Psoas muscle (tissue), 8 donors: Measurements from ENCODE around the gene SCYL2. TPM values are rescaled to one million over a fixed set of nuclear protein-coding genes. Genes with fewer than 3 reads are reported as not detected.
"Not testable (repeated sequence)": the region's sequence is repeated elsewhere in the genome, so short reads cannot be mapped to it uniquely, and the experiment has no call there.

Experiments
- ATAC-seq, 4 donors: fragments of 200-7000 bp; cut with Tn5 transposase; one replicate each; pipeline ENCODE4 v1.9.1; 2020; ENCODE audit warnings: moderate library complexity in 3 of 4, mild to moderate bottlenecking in 2 of 4
- DNase-seq, 2 donors: peaks; one replicate each; pipeline ENCODE4 v3.0.0-alpha.2; 2020
- H3K27ac ChIP-seq: fragments of 200-600 bp; one replicate; pipeline ENCODE4 v1.8.0; 2022
- H3K27me3 ChIP-seq, 3 donors: fragments of 200-600 bp in 1 of 3; one replicate each; pipeline versions ENCODE4 v1.6.1 to v1.8.0; 2013 to 2022; ENCODE audit warnings: low read length in 2 of 3, mild to moderate bottlenecking in 2 of 3, moderate library complexity in 1 of 3; ENCODE audit not compliant: insufficient read depth in 3 of 3
- H3K36me3 ChIP-seq, 2 donors: fragments of 200-600 bp in 1 of 2; one replicate each; pipeline versions ENCODE4 v1.6.1 to v1.8.0; 2013 to 2022; ENCODE audit warnings: low read depth in 1 of 2, mild to moderate bottlenecking in 1 of 2, moderate library complexity in 1 of 2; ENCODE audit not compliant: insufficient read depth in 1 of 2
- H3K4me1 ChIP-seq: fragments of 200-600 bp; one replicate; pipeline ENCODE4 v1.8.0; 2022
- H3K4me3 ChIP-seq: fragments of 200-600 bp; one replicate; pipeline ENCODE4 v1.8.0; 2022; ENCODE audit warnings: mild to moderate bottlenecking
- H3K9me3 ChIP-seq: fragments of 200-600 bp; one replicate; pipeline ENCODE4 v1.8.0; 2022
- WGBS, 3 donors: extraction: QIAGEN DNeasy Blood & Tissue Kit; methylation state at CpG; one replicate each; pipeline versions ENCODE4 v1.1.6 to v1.1.7; 2013; 5-methylcytosine and 5-hydroxymethylcytosine counted together
- intact Hi-C, 2 donors: fragments of 100-400 bp; cut with DNase I; formaldehyde crosslinking; loops; one replicate each; pipeline versions ENCODE4 v1.11.0 to v1.14.2; 2022
- polyA plus RNA-seq, 3 donors: library from polyadenylated mRNA; stranded (reverse); fragments of 200-250 nt; gene quantifications; one replicate each; pipeline ENCODE4 v1.2.3, GENCODE V29; 2013
- total RNA-seq, 4 donors: library from RNA; stranded (reverse); fragmentation: NEBNext Ultra II Directional in 2 of 4; extraction: Animal tissue kit (Norgen Biotek cat#: 25700) in 2 of 4; gene quantifications; one replicate each; pipeline versions ENCODE4 v1.2.1 to v1.2.4, GENCODE V29; 2021 to 2023
- TF ChIP-seq, protein P1 (sequence below): fragments of 200-600 bp; IDR thresholded peaks from one replicate; pipeline ENCODE4 v1.8.0; 2022; ENCODE audit warnings: antibody characterized with exemption
- donor health status: healthy with polysubstance abuse.
- donor health status: DM: no; HTN: no; CAD: no; lungs with moderate emphysema.
- donor health status: Bipolar disorder and iron deficiency.
- donor health status: healthy.
- donor health status: DM: yes; HTN: yes; CAD: no.
- donor health status: DM: no; HTN: no; CAD: no.
- donor health status: DM: no; HTN: no; CAD: no.
- donor health status: DM: yes; HTN: yes; CAD: no.

The SCYL2 gene
- total and polyA plus RNA-seq, 7 donors = 9.7 to 29.0 (median 23.3) TPM

DNA sequence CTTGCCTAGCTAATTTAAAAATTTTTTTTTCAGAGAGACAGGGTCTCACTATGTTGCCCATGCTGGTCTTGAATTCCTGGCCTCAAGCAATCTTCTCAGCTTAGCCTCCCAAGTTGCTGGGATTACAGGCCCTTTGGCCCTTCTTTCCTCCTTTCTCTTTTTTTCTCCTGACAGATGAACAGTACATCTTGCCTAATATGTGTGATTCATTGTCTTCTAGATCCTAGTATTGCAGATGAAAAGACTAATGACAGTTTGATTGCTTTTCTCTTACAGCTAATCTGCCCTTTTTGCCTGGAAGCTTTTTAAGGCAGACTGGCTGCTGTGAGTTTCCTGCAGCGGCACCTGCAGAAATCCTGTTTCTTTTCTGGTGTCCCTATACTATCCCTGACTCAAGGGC is 12.1 kb upstream of the SCYL2 start:
- no peaks in the 10 kb centered on the region for H3K9me3 ChIP-seq
- H3K4me1 ChIP-seq = no peaks in the 10 kb centered on the region
- no peak for DNase-seq
- no peak for ATAC-seq
- intact Hi-C loops = no loop called here
- 86 to 95% (median 92%) methylated on average over 1 of the region's 1 CpG for WGBS, 3 donors
- no peak overlapping the region for H3K27ac ChIP-seq
- no peak overlapping the region for H3K4me3 ChIP-seq
- no peaks in the 10 kb centered on the region for H3K36me3 ChIP-seq
- no peaks in the 10 kb centered on the region for H3K27me3 ChIP-seq
- TF ChIP-seq, protein P1, sequence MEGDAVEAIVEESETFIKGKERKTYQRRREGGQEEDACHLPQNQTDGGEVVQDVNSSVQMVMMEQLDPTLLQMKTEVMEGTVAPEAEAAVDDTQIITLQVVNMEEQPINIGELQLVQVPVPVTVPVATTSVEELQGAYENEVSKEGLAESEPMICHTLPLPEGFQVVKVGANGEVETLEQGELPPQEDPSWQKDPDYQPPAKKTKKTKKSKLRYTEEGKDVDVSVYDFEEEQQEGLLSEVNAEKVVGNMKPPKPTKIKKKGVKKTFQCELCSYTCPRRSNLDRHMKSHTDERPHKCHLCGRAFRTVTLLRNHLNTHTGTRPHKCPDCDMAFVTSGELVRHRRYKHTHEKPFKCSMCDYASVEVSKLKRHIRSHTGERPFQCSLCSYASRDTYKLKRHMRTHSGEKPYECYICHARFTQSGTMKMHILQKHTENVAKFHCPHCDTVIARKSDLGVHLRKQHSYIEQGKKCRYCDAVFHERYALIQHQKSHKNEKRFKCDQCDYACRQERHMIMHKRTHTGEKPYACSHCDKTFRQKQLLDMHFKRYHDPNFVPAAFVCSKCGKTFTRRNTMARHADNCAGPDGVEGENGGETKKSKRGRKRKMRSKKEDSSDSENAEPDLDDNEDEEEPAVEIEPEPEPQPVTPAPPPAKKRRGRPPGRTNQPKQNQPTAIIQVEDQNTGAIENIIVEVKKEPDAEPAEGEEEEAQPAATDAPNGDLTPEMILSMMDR = no peak

- TF ChIP-seq, protein P1 = no peak
- Histone ChIP-seq H3K27ac (no peak overlapping the region), H3K36me3 (no peaks in the 10 kb centered on the region), H3K27me3 (no peaks in the 10 kb centered on the region), H3K9me3 (no peaks in the 10 kb centered on the region), H3K4me3 (no peak overlapping the region), H3K4me1 (no peaks in the 10 kb centered on the region)
- no peak for ATAC-seq
- no peak for DNase-seq
- 97 to 100% (median 100%) methylated on average over 1 of the region's 1 CpG for WGBS, 3 donors
- intact Hi-C loops = no loop called here
Measured at GRCh38 chr12:100258127-100258526, 8.8 kb upstream of the SCYL2 start.

DNA sequence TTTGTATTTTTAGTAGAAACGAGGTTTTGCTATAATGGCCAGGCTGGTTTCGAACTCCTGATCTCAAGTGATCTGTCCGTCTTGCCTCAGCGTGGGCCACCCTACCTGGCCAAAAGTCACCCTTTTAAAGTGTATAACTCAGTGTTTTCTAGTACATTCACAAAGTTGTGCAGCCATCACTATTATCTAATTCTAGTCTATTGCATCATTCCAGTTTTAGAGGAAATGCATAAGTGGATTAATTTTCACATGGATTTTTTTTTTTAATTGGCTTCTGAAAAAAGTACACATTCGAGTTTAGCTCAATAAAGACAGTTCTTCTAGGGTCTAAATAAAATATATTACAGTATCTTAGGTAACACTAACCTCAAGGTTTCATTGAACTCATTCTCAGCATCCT is 3.8 kb upstream of the SCYL2 start:
- intact Hi-C loops = no loop called here
- H3K27ac ChIP-seq = no peak overlapping the region
- DNase-seq (no peak), ATAC-seq (no peak)
- no peaks in the 10 kb centered on the region for H3K9me3 ChIP-seq
- no peaks in the 10 kb centered on the region for H3K36me3 ChIP-seq
- no peak overlapping the region for H3K4me3 ChIP-seq
- 84 to 90% (median 90%) methylated on average over 5 of the region's 5 CpGs for WGBS, 3 donors
- H3K4me1 ChIP-seq = peaks cover 2% of the 10 kb centered on the region
- H3K27me3 ChIP-seq = no peaks in the 10 kb centered on the region
- TF ChIP-seq, protein P1 = no peak

GRCh38 chr12:100265107-100265506 is 1.9 kb upstream of the SCYL2 start:
- 91 to 96% (median 94%) methylated on average over 5 of the region's 5 CpGs for WGBS, 3 donors
- intact Hi-C loops = loop anchor here (5.0 kb wide), 2 partner anchors 63 to 123 kb away; partner anchors contain the start of genes ACTR6 (in 1 of the 2) and BLTP3B (in 1 of the 2)
- ATAC-seq, H3K4me3 ChIP-seq, H3K36me3 ChIP-seq, DNase-seq, H3K27me3 ChIP-seq, H3K9me3 ChIP-seq, H3K27ac ChIP-seq: not testable (repeated sequence)
- H3K4me1 ChIP-seq = peaks cover 18% of the 10 kb centered on the region

GRCh38 chr12:100265732-100266584 is 1.0 kb upstream of the SCYL2 start:
- Histone ChIP-seq H3K9me3 (no peaks in the 10 kb centered on the region), H3K27me3 (no peaks in the 10 kb centered on the region), H3K27ac (peak overlapping the region; percentile 97), H3K4me3 (peak overlapping the region; percentile 96), H3K4me1 (peaks cover 18% of the 10 kb centered on the region), H3K36me3 (no peaks in the 10 kb centered on the region)
- ATAC-seq (no peak), DNase-seq (no peak)
- intact Hi-C loops = loop anchor here (5.0 kb wide), 2 partner anchors 64 to 124 kb away; partner anchors contain the start of genes ACTR6 (in 1 of the 2) and BLTP3B (in 1 of the 2)
- TF ChIP-seq, protein P1 = no peak
- WGBS, 3 donors = 69 to 74% (median 73%) methylated on average over 11 of the region's 11 CpGs
